AG04450 (cell line): ENCODE measurements around the gene TRIM71. TPM values are rescaled to one million over a fixed set of nuclear protein-coding genes. Genes with fewer than 3 reads are reported as not detected.
"Not testable (repeated sequence)": the region's sequence is repeated elsewhere in the genome, so short reads cannot be mapped to it uniquely, and the experiment has no call there.

Source experiments
- CTCF ChIA-PET: fragments of 300-600, 350-600 bp; formaldehyde crosslinking; extraction: SDS; loops from one replicate; lab custom pipeline; 2022; ENCODE audit warnings: antibody characterized with exemption, inconsistent platforms; lab: Charles Lee
- POLR2A ChIA-PET: fragments of 350-600 bp; formaldehyde crosslinking; extraction: SDS; loops from one replicate; lab custom pipeline; 2021; ENCODE audit warnings: antibody characterized with exemption, inconsistent platforms; lab: Yijun Ruan, JAX
- DNase-seq: peaks from one replicate; pipeline ENCODE4 v3.0.0-alpha.2; 2011; ENCODE audit warnings: low read depth, low spot score
- H3K27ac ChIP-seq: one replicate; pipeline ENCODE4 v1.5.1; 2012; ENCODE audit warnings: low read depth, low read length, control low read depth
- H3K27me3 ChIP-seq: one replicate; pipeline ENCODE4 v1.6.0; 2012; ENCODE audit warnings: low read length; ENCODE audit not compliant: control insufficient read depth, insufficient read depth
- H3K4me3 ChIP-seq: 2 replicates; pipeline ENCODE4 v1.5.1; 2011; ENCODE audit warnings: mild to moderate bottlenecking, low read depth, low read length, control low read depth
- H3K9me3 ChIP-seq: 2 replicates; pipeline ENCODE4 v1.5.1; 2012; ENCODE audit warnings: low read length; ENCODE audit not compliant: control insufficient read depth, insufficient read depth
- polyA plus RNA-seq: library from polyadenylated mRNA; depleted of rRNA; stranded (reverse); fragments of >200 nt; gene quantifications from 2 replicates; pipeline ENCODE4 v1.2.3, GENCODE V29; 2011
- TF ChIP-seq, protein P1 (sequence below): IDR thresholded peaks from 2 replicates; pipeline ENCODE4 v1.5.1; 2011; ENCODE audit warnings: low read depth, low read length, control low read depth, inconsistent platforms

Gene TRIM71
- polyA plus RNA-seq, 1 experiment, result not detected

- Histone ChIP-seq H3K27ac (no peak overlapping the region), H3K4me3 (no peak overlapping the region), H3K9me3 (no peaks in the 10 kb centered on the region; the same call in 1 of the 2 replicates), H3K27me3 (peaks cover 9% of the 10 kb centered on the region)
- ChIA-PET CTCF (interaction anchor here (0.6 to 1.2 kb wide), 3 partner anchors 34 to 519 kb away, joined by 3 to 6 read pairs (median 3); no protein-coding TSS in a partner anchor), POLR2A (no interaction called here)
- no peak for DNase-seq
- TF ChIP-seq, protein P1, sequence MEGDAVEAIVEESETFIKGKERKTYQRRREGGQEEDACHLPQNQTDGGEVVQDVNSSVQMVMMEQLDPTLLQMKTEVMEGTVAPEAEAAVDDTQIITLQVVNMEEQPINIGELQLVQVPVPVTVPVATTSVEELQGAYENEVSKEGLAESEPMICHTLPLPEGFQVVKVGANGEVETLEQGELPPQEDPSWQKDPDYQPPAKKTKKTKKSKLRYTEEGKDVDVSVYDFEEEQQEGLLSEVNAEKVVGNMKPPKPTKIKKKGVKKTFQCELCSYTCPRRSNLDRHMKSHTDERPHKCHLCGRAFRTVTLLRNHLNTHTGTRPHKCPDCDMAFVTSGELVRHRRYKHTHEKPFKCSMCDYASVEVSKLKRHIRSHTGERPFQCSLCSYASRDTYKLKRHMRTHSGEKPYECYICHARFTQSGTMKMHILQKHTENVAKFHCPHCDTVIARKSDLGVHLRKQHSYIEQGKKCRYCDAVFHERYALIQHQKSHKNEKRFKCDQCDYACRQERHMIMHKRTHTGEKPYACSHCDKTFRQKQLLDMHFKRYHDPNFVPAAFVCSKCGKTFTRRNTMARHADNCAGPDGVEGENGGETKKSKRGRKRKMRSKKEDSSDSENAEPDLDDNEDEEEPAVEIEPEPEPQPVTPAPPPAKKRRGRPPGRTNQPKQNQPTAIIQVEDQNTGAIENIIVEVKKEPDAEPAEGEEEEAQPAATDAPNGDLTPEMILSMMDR, result no peak
Observed at GRCh38 chr3:32901005-32901932, 83.5 kb downstream of the TRIM71 start.

GRCh38 chr3:32902887-32903371, 85.1 kb downstream of the TRIM71 start:
- H3K4me3 ChIP-seq, H3K27me3 ChIP-seq, DNase-seq, H3K27ac ChIP-seq, POLR2A ChIA-PET, H3K9me3 ChIP-seq, CTCF ChIA-PET: not testable (repeated sequence)

DNA sequence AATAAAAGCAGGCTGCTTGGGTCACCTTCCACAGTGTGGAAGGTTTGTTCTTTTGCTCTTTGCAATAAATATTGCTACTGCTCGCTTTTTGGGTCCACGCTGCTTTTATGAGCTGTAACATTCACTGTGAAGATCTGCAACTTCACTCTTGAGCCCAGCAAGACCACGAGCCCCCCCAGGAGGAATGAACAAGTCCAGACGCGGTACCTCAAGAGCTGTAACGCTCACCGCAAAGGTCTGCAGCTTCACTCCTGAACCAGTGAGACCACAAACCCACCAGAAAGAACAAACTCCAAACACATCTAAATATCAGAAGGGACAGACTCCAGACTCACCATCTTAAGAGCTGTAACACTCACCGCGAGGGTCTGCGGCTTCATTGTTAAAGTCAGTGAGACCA, 86.2 kb downstream of the TRIM71 start:
- ChIA-PET POLR2A (no interaction called here), CTCF (no interaction called here)
- DNase-seq, result no peak
- H3K27ac ChIP-seq, result no peak overlapping the region
- no peak overlapping the region for H3K4me3 ChIP-seq
- no peaks in the 10 kb centered on the region; the same call in 1 of the 2 replicates for H3K9me3 ChIP-seq
- peaks cover under 1% of the 10 kb centered on the region for H3K27me3 ChIP-seq
- TF ChIP-seq, protein P1, result no peak

DNA sequence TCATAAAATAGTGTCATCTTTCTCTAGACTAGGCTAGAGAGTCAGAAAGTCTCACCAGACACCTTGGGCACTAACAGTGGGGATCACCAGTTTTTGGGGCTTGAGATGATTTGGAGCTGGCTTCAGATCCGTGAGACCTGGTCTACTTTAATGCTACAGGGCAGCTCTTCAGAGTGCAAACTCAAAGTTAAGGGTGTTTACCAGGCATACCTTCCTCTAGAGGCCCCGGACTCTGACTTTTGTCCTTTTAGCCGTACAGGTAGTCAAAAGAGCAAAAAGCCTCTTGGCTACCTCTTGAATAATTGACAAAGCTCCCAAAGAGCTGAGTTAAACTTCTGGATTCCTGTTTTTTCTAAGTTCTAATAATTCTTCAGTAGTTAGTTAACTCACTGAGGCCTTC, 92.2 kb downstream of the TRIM71 start:
- no peaks in the 10 kb centered on the region for H3K9me3 ChIP-seq
- POLR2A ChIA-PET, result no interaction called here
- CTCF ChIA-PET, result interaction anchor here (0.5 to 1.2 kb wide), 2 partner anchors 24 to 458 kb away, joined by 3 to 4 read pairs; no protein-coding TSS in a partner anchor
- DNase-seq, result no peak
- no peak overlapping the region for H3K4me3 ChIP-seq
- H3K27me3 ChIP-seq, result no peaks in the 10 kb centered on the region
- no peak overlapping the region for H3K27ac ChIP-seq
- TF ChIP-seq, protein P1, result no peak

- ChIA-PET POLR2A (interaction anchor here (0.6 to 0.7 kb wide), 2 partner anchors 63 to 445 kb away, joined by 3 read pairs; no protein-coding TSS in a partner anchor), CTCF (no interaction called here)
- DNase-seq, result no peak
- no peak overlapping the region for H3K27ac ChIP-seq
- TF ChIP-seq, protein P1, result no peak
- H3K4me3 ChIP-seq, result no peak overlapping the region
- H3K9me3 ChIP-seq, result no peaks in the 10 kb centered on the region
- no peaks in the 10 kb centered on the region for H3K27me3 ChIP-seq
Observed at GRCh38 chr3:32910954-32911353, 93.2 kb downstream of the TRIM71 start.
